A673 (cell line): ENCODE data around the gene KCNMA1. TPM values are rescaled to one million over a fixed set of nuclear protein-coding genes. Genes with fewer than 3 reads are reported as not detected.

ENCODE experiments used
- BruUV-seq: library from RNA; stranded (reverse); fragments of 400-500 nt; replicated peaks from 2 replicates; lab custom pipeline; 2021; lab: Mats Ljungman, UMichigan
- CTCF ChIA-PET: fragments of 300-600 bp; sonication (Branson Sonifier 250); formaldehyde crosslinking; loops from one replicate; lab custom pipeline; 2022; ENCODE audit warnings: antibody characterized with exemption; lab: Charles Lee
- POLR2A ChIA-PET: fragments of 300-600 bp; sonication (Branson Sonifier 250); formaldehyde crosslinking; loops from one replicate; lab custom pipeline; 2022; ENCODE audit warnings: antibody characterized with exemption; ENCODE audit not compliant: low non-redundant PET; lab: Charles Lee
- DNase-seq: peaks from one replicate; pipeline ENCODE4 v3.0.0-alpha.2; 2015; ENCODE audit warnings: low spot score
- H3K27ac ChIP-seq: fragments of 200-600 bp; sonication (generic); 2 replicates; pipeline ENCODE4 v1.5.1; 2016; ENCODE audit warnings: mixed run types, low read depth, mild to moderate bottlenecking, mixed read lengths, antibody characterized with exemption, low read length; ENCODE audit not compliant: poor library complexity, severe bottlenecking
- H3K27me3 ChIP-seq: fragments of 200-600 bp; sonication (generic); replicated peaks from 2 replicates; pipeline ENCODE4 v1.6.1; 2017; ENCODE audit warnings: mixed run types, low read depth, mild to moderate bottlenecking, mixed read lengths, antibody characterized with exemption, low read length; ENCODE audit not compliant: insufficient read depth, poor library complexity
- H3K36me3 ChIP-seq: fragments of 200-600 bp; sonication (generic); 2 replicates; pipeline ENCODE4 v1.6.1; 2016; ENCODE audit warnings: mixed run types, mild to moderate bottlenecking, mixed read lengths, antibody characterized with exemption, low read length; ENCODE audit not compliant: insufficient read depth, poor library complexity, severe bottlenecking
- H3K4me1 ChIP-seq: fragments of 200-600 bp; sonication (generic); 2 replicates; pipeline ENCODE4 v1.6.1; 2017; ENCODE audit warnings: mixed run types, mild to moderate bottlenecking, mixed read lengths, antibody characterized with exemption, low read length; ENCODE audit not compliant: insufficient read depth, poor library complexity, severe bottlenecking
- H3K4me3 ChIP-seq: fragments of 200-600 bp; sonication (generic); 2 replicates; pipeline ENCODE4 v1.5.1; 2016; ENCODE audit warnings: low read depth, mixed run types, mild to moderate bottlenecking, mixed read lengths, low read length; ENCODE audit not compliant: poor library complexity, severe bottlenecking
- H3K9me3 ChIP-seq: fragments of 200-600 bp; sonication (generic); 2 replicates; pipeline ENCODE4 v1.6.1; 2016; ENCODE audit warnings: mixed run types, low read depth, mild to moderate bottlenecking, mixed read lengths, antibody characterized with exemption, low read length; ENCODE audit not compliant: poor library complexity, severe bottlenecking
- EZH2 ChIP-seq: fragments of 200-600 bp; sonication (generic); IDR thresholded peaks from 2 replicates; pipeline ENCODE4 v1.6.1; 2017; ENCODE audit warnings: borderline replicate concordance, low read depth, mild to moderate bottlenecking, mixed read lengths, antibody characterized with exemption, low read length; ENCODE audit not compliant: poor library complexity, severe bottlenecking
- intact Hi-C: fragments of 100-400 bp; cut with micrococcal nuclease; formaldehyde crosslinking; loops from one replicate; pipeline ENCODE4 v1.10.0; 2022; ENCODE audit not compliant: unreplicated experiment
- total RNA-seq: library from RNA; stranded (reverse); gene quantifications from 2 replicates; pipeline ENCODE4 v1.2.3, GENCODE V29; 2021
- TF ChIP-seq, protein P1 (sequence below): fragments of 300-800, 200-600 bp; sonication (generic); conservative IDR thresholded peaks from 2 replicates; pipeline ENCODE4 v1.5.1; 2017; ENCODE audit warnings: low read depth, mild to moderate bottlenecking, antibody characterized with exemption, low read length, moderate library complexity, mixed read lengths

Gene KCNMA1
- total RNA-seq, 1 experiment from 2014 or later = 0.84 TPM

DNA sequence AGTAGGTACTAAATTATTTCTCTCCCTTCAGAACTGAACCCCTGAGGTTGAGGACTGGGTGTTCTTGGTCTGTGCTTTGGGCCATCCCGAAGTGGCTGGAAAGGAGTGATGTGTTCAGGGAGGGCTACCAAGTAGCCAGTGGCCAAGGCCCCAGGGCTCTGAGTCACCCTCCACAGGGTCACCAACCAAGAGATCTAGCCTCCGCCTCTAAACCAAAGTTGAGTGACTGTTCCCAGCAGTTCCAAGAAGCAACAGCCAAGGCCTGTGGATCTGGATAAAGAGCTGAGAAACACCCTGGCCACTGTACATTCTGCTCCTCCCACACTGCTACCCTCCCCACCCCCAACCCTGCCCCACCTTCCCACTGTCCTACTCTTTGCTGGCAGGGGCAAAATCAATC is 35.5 kb upstream of the KCNMA1 start:
- no peaks in the 10 kb centered on the region for H3K36me3 ChIP-seq
- H3K27ac ChIP-seq = no peak overlapping the region
- BruUV-seq = no TSS peak
- no peak overlapping the region for H3K4me3 ChIP-seq
- H3K4me1 ChIP-seq = no peaks in the 10 kb centered on the region
- POLR2A ChIA-PET = no interaction called here
- CTCF ChIA-PET = no interaction called here
- intact Hi-C loops = no loop called here
- no peaks in the 10 kb centered on the region for H3K27me3 ChIP-seq
- no peaks in the 10 kb centered on the region for H3K9me3 ChIP-seq
- no peak for DNase-seq
- TF ChIP-seq EZH2 = no peak
- TF ChIP-seq, protein P1, sequence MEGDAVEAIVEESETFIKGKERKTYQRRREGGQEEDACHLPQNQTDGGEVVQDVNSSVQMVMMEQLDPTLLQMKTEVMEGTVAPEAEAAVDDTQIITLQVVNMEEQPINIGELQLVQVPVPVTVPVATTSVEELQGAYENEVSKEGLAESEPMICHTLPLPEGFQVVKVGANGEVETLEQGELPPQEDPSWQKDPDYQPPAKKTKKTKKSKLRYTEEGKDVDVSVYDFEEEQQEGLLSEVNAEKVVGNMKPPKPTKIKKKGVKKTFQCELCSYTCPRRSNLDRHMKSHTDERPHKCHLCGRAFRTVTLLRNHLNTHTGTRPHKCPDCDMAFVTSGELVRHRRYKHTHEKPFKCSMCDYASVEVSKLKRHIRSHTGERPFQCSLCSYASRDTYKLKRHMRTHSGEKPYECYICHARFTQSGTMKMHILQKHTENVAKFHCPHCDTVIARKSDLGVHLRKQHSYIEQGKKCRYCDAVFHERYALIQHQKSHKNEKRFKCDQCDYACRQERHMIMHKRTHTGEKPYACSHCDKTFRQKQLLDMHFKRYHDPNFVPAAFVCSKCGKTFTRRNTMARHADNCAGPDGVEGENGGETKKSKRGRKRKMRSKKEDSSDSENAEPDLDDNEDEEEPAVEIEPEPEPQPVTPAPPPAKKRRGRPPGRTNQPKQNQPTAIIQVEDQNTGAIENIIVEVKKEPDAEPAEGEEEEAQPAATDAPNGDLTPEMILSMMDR = no peak

DNA sequence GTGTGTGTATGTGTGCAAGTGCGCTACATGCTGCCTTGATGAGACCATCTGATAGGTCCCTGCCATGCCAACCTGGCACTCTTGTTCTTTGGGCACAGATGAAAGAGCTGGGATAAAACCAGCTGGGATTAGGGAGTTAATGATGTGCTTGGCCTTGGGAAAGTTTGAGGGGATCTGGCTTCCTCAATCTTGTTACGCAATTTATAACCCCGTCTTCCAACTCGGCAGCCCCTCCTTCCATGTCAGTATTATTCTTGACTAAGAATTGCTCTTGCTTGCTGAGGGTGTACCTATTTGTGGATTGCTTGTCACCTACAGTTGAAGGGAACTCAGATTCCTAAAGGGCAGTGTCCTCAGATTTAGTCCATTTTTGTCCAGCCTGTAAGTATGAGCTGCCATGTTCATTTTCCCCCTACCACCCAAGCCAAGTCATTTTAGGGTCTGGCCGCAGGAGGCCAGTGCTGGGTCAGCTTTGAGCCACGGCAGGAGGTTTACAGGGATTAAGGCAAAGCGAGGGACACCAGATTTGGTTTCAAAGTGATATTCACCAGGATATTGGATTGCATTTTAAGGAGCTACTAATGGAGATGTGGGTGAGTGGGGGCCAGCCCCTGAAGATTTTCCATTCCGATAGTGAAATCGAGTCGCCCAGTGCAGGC is 34.1 kb upstream of the KCNMA1 start:
- BruUV-seq = no TSS peak
- POLR2A ChIA-PET = no interaction called here

DNA sequence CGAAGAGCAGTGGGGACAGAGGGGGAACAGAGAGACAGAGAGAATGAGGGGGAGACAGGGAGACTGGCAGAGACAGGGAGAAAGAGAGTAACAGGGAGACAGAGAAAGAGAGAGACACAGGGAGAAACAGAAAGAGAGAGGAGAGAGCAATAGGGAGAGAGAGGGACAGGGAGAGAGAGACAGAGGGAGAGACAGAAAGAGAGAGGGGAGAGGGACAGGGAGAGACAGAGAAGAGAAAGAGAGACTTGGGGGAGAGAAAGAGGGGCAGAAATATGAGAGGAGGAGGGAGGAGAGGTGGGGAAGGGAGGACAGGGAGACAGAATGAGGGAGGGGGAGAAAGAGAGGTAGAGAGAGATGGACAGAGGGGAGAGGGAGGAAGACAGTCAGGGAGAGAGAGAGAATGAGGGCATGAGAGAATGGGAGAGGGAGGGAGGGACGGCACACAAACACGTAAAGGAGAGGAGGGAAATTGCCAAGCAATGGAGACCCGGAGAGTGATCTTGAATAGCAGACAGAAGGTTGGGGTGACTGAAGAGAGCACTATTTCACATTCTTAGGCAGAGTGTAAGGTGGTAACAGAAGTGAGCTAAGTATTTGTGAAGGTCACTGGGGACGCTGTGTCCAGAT is 33.3 kb upstream of the KCNMA1 start:
- CTCF ChIA-PET = no interaction called here
- no peak for DNase-seq
- no peaks in the 10 kb centered on the region for H3K27me3 ChIP-seq
- no peaks in the 10 kb centered on the region for H3K36me3 ChIP-seq
- H3K4me1 ChIP-seq = no peaks in the 10 kb centered on the region
- intact Hi-C loops = no loop called here
- TF ChIP-seq EZH2 = no peak
- TF ChIP-seq, protein P1 = no peak
- POLR2A ChIA-PET = no interaction called here
- H3K9me3 ChIP-seq = no peaks in the 10 kb centered on the region
- BruUV-seq = no TSS peak
- no peak overlapping the region for H3K27ac ChIP-seq
- H3K4me3 ChIP-seq = no peak overlapping the region

More for the DNA sequence above, 34.1 kb upstream of the KCNMA1 start:
- no peaks in the 10 kb centered on the region for H3K9me3 ChIP-seq
- intact Hi-C loops = no loop called here
- H3K27ac ChIP-seq = no peak overlapping the region
- no peak overlapping the region for H3K4me3 ChIP-seq
- TF ChIP-seq EZH2 = no peak
- TF ChIP-seq, protein P1 = no peak
- no peaks in the 10 kb centered on the region for H3K36me3 ChIP-seq
- H3K4me1 ChIP-seq = no peaks in the 10 kb centered on the region
- CTCF ChIA-PET = no interaction called here
- DNase-seq = no peak
- no peaks in the 10 kb centered on the region for H3K27me3 ChIP-seq
